Measurements from ENCODE around the gene SHOC1. TPM values are rescaled to one million over a fixed set of nuclear protein-coding genes. Genes with fewer than 3 reads are reported as not detected.
A peak's percentile ranks its signal among the peaks of the same experiment; 100 is the strongest.

The SHOC1 gene
- total RNA-seq, 1 experiment from 2014 or later, result not detected

DNA sequence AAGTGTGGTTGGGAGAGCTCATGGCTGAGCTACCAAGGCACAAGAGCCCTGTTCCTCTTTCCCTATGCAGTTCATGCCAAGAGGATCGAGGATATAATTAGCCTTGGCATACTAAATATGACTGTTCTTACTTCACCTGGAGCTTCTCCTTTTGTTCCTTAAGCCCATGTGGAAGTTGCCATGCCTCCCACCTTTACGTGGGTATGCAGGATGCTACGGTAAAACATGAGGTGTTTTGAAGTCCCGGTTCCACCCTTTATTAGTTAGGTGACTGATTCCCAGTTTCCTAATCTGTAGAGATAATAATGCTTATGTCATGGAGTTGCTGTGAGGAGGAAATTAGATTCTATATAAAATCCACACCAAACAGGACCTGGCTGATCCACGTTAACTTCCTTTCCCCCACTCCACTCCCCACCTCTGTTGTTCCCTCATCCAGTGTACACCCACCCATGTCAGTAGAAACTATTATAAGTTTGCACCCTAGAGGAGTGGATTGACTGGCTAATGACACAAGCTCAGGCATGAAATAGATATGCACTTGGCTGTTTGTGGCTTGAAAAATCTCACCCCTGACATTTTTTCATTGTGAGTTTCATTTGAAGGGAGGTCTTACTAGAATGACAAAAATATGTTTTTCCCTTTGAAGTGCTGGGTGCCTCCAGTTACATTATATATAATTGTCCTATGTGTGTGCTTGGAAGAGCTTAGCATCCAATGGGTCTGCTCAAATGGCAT is 36.8 kb upstream of the SHOC1 start:
- no peak for TF ChIP-seq EZH2 (IDR thresholded peaks at IDR 0.05; ENCODE audit: borderline replicate concordance, low read depth, low read length, poor library complexity, severe bottlenecking)
- Histone ChIP-seq H3K9me3 (ENCODE audit: low read depth, low read length, poor library complexity, severe bottlenecking) (no peaks in the 10 kb centered on the region), H3K36me3 (ENCODE audit: insufficient read depth, low read length, poor library complexity, severe bottlenecking) (no peaks in the 10 kb centered on the region), H3K4me1 (ENCODE audit: insufficient read depth, low read length, poor library complexity, severe bottlenecking) (no peaks in the 10 kb centered on the region), H3K27me3 (replicated peaks; ENCODE audit: insufficient read depth, low read depth, low read length, poor library complexity) (peaks cover 4% of the 10 kb centered on the region), H3K4me3 (ENCODE audit: low read depth, low read length, poor library complexity, severe bottlenecking) (no peak overlapping the region), H3K27ac (ENCODE audit: low read depth, low read length, poor library complexity, severe bottlenecking) (no peak overlapping the region)
- ChIA-PET POLR2A (ENCODE audit: low non-redundant PET) (no interaction called here), CTCF (no interaction called here)
- intact Hi-C loops (cut with micrococcal nuclease; ENCODE audit: unreplicated experiment), result no loop called here
- no TSS peak for BruUV-seq (replicated peaks)
- DNase-seq (ENCODE audit: low spot score), result no peak

DNA sequence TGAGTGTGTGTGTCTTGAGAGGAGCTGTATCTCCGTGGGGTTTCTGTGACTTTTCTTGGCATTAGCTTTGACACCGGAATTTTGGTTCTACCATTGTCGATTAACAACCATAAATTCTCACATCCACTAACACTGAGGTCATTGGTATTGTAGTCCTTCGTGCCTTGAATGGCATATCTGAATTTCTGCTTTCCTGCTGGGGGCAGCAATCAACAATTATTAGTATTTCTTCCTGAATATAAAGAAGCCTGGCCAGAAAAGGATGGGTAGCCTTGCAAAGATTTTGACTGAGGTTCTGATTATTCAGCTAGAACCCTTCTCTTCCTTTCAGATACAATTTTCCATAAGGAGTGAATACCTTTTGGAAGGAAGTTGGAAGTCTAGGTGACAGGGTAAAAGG is 33.5 kb upstream of the SHOC1 start:
- H3K27me3 ChIP-seq (replicated peaks; ENCODE audit: insufficient read depth, low read depth, low read length, poor library complexity), result peaks cover 4% of the 10 kb centered on the region
- H3K4me3 ChIP-seq (ENCODE audit: low read depth, low read length, poor library complexity, severe bottlenecking), result no peak overlapping the region
- no peaks in the 10 kb centered on the region for H3K36me3 ChIP-seq (ENCODE audit: insufficient read depth, low read length, poor library complexity, severe bottlenecking)
- TF ChIP-seq CTCF (conservative IDR thresholded peaks at IDR 0.05; ENCODE audit: low read depth, low read length), result peak; percentile 46
- no peak for TF ChIP-seq EZH2 (IDR thresholded peaks at IDR 0.05; ENCODE audit: borderline replicate concordance, low read depth, low read length, poor library complexity, severe bottlenecking)
- no TSS peak for BruUV-seq (replicated peaks)
- H3K27ac ChIP-seq (ENCODE audit: low read depth, low read length, poor library complexity, severe bottlenecking), result no peak overlapping the region
- intact Hi-C loops (cut with micrococcal nuclease; ENCODE audit: unreplicated experiment), result loop anchor here (2.0 kb wide), 1 partner anchor 247 kb away; no protein-coding TSS in a partner anchor
- ChIA-PET CTCF (interaction anchor here (1.2 kb wide), 1 partner anchor 247 kb away, joined by 4 read pairs; no protein-coding TSS in a partner anchor), POLR2A (ENCODE audit: low non-redundant PET) (no interaction called here)
- H3K4me1 ChIP-seq (ENCODE audit: insufficient read depth, low read length, poor library complexity, severe bottlenecking), result peaks cover 9% of the 10 kb centered on the region
- no peaks in the 10 kb centered on the region for H3K9me3 ChIP-seq (ENCODE audit: low read depth, low read length, poor library complexity, severe bottlenecking)
- peak; percentile 55 for DNase-seq (ENCODE audit: low spot score)

GRCh38 chr9:111825468-111826145 is 30.9 kb upstream of the SHOC1 start:
- Histone ChIP-seq H3K36me3 (ENCODE audit: insufficient read depth, low read length, poor library complexity, severe bottlenecking) (no peaks in the 10 kb centered on the region), H3K27me3 (replicated peaks; ENCODE audit: insufficient read depth, low read depth, low read length, poor library complexity) (peaks cover 4% of the 10 kb centered on the region), H3K4me3 (ENCODE audit: low read depth, low read length, poor library complexity, severe bottlenecking) (no peak overlapping the region), H3K4me1 (ENCODE audit: insufficient read depth, low read length, poor library complexity, severe bottlenecking) (peaks cover 9% of the 10 kb centered on the region), H3K9me3 (ENCODE audit: low read depth, low read length, poor library complexity, severe bottlenecking) (no peaks in the 10 kb centered on the region), H3K27ac (ENCODE audit: low read depth, low read length, poor library complexity, severe bottlenecking) (no peak overlapping the region)
- no peak for TF ChIP-seq EZH2 (IDR thresholded peaks at IDR 0.05; ENCODE audit: borderline replicate concordance, low read depth, low read length, poor library complexity, severe bottlenecking)
- TF ChIP-seq CTCF (conservative IDR thresholded peaks at IDR 0.05; ENCODE audit: low read depth, low read length), result no peak
- ChIA-PET POLR2A (ENCODE audit: low non-redundant PET) (no interaction called here), CTCF (no interaction called here)
- peak; percentile 25 for DNase-seq (ENCODE audit: low spot score)
- intact Hi-C loops (cut with micrococcal nuclease; ENCODE audit: unreplicated experiment), result no loop called here
- BruUV-seq (replicated peaks), result no TSS peak

Measured in A673 (cell line).